ENCODE measurements around the gene HAGHL.

HAGHL gene

GRCh38 chr16:766820-767640 lies 40.1 kb downstream of the HAGHL start:
- DNase-seq (ENCODE audit: insufficient read length, low spot score) (no peak), FAIRE-seq (no peak)
- TF ChIP-seq TAF1 (IDR thresholded peaks at IDR 0.05; ENCODE audit: low read depth, low read length) (no peak), POLR2AphosphoS5 (IDR thresholded peaks at IDR 0.05; ENCODE audit: low read depth, low read length) (no peak), POLR2A (IDR thresholded peaks at IDR 0.05; ENCODE audit: low read depth, low read length) (no peak), PAX5 (IDR thresholded peaks at IDR 0.05; ENCODE audit: insufficient read depth, low read length, severe bottlenecking) (no peak), POU2F2 (IDR thresholded peaks at IDR 0.05; ENCODE audit: low read depth, low read length) (no peak), SPI1 (IDR thresholded peaks at IDR 0.05; ENCODE audit: low read depth, low read length) (no peak)

- DNase-seq (ENCODE audit: insufficient read length, low spot score) (no peak), FAIRE-seq (no peak)
Measured at GRCh38 chr16:767743-768235, 40.9 kb downstream of the HAGHL start.

GRCh38 chr16:768428-768827 lies 41.5 kb downstream of the HAGHL start:
- FAIRE-seq (no peak), DNase-seq (ENCODE audit: insufficient read length, low spot score) (no peak)
- no peak for TF ChIP-seq SPI1 (IDR thresholded peaks at IDR 0.05; ENCODE audit: low read depth, low read length)
- TF ChIP-seq TAF1 (IDR thresholded peaks at IDR 0.05; ENCODE audit: low read depth, low read length): no peak
- TF ChIP-seq POU2F2 (IDR thresholded peaks at IDR 0.05; ENCODE audit: low read depth, low read length): no peak
- no peak for TF ChIP-seq POLR2AphosphoS5 (IDR thresholded peaks at IDR 0.05; ENCODE audit: low read depth, low read length)
- TF ChIP-seq PAX5 (IDR thresholded peaks at IDR 0.05; ENCODE audit: insufficient read depth, low read length, severe bottlenecking): no peak

More at GRCh38 chr16:767743-768235, 40.9 kb downstream of the HAGHL start:
- no peak for TF ChIP-seq PAX5 (IDR thresholded peaks at IDR 0.05; ENCODE audit: insufficient read depth, low read length, severe bottlenecking)
- no peak for TF ChIP-seq TAF1 (IDR thresholded peaks at IDR 0.05; ENCODE audit: low read depth, low read length)
- TF ChIP-seq POLR2A (IDR thresholded peaks at IDR 0.05; ENCODE audit: low read depth, low read length): no peak
- no peak for TF ChIP-seq POU2F2 (IDR thresholded peaks at IDR 0.05; ENCODE audit: low read depth, low read length)
- no peak for TF ChIP-seq SPI1 (IDR thresholded peaks at IDR 0.05; ENCODE audit: low read depth, low read length)

- DNase-seq (ENCODE audit: insufficient read length, low spot score) (no peak), FAIRE-seq (no peak)
- no peak for TF ChIP-seq SPI1 (IDR thresholded peaks at IDR 0.05; ENCODE audit: low read depth, low read length)
- no peak for TF ChIP-seq POLR2A (IDR thresholded peaks at IDR 0.05; ENCODE audit: low read depth, low read length)
- TF ChIP-seq TAF1 (IDR thresholded peaks at IDR 0.05; ENCODE audit: low read depth, low read length): no peak
- TF ChIP-seq PAX5 (IDR thresholded peaks at IDR 0.05; ENCODE audit: insufficient read depth, low read length, severe bottlenecking): no peak
- no peak for TF ChIP-seq POLR2AphosphoS5 (IDR thresholded peaks at IDR 0.05; ENCODE audit: low read depth, low read length)
- TF ChIP-seq POU2F2 (IDR thresholded peaks at IDR 0.05; ENCODE audit: low read depth, low read length): no peak
Measured at GRCh38 chr16:769184-769784, 42.4 kb downstream of the HAGHL start.

- no peak for DNase-seq (ENCODE audit: insufficient read length, low spot score)
- no peak for FAIRE-seq
Measured at GRCh38 chr16:769934-770333, 43.0 kb downstream of the HAGHL start.

GRCh38 chr16:770411-770810 lies 43.5 kb downstream of the HAGHL start:
- DNase-seq (ENCODE audit: insufficient read length, low spot score) (no peak), FAIRE-seq (no peak)
- TF ChIP-seq POU2F2 (IDR thresholded peaks at IDR 0.05; ENCODE audit: low read depth, low read length) (no peak), TAF1 (IDR thresholded peaks at IDR 0.05; ENCODE audit: low read depth, low read length) (no peak), SPI1 (IDR thresholded peaks at IDR 0.05; ENCODE audit: low read depth, low read length) (no peak), PAX5 (IDR thresholded peaks at IDR 0.05; ENCODE audit: insufficient read depth, low read length, severe bottlenecking) (no peak), POLR2A (IDR thresholded peaks at IDR 0.05; ENCODE audit: low read depth, low read length) (no peak), POLR2AphosphoS5 (IDR thresholded peaks at IDR 0.05; ENCODE audit: low read depth, low read length) (no peak)

More at GRCh38 chr16:769934-770333, 43.0 kb downstream of the HAGHL start:
- TF ChIP-seq POLR2A (IDR thresholded peaks at IDR 0.05; ENCODE audit: low read depth, low read length) (no peak), POLR2AphosphoS5 (IDR thresholded peaks at IDR 0.05; ENCODE audit: low read depth, low read length) (no peak), SPI1 (IDR thresholded peaks at IDR 0.05; ENCODE audit: low read depth, low read length) (no peak), PAX5 (IDR thresholded peaks at IDR 0.05; ENCODE audit: insufficient read depth, low read length, severe bottlenecking) (no peak), TAF1 (IDR thresholded peaks at IDR 0.05; ENCODE audit: low read depth, low read length) (no peak), POU2F2 (IDR thresholded peaks at IDR 0.05; ENCODE audit: low read depth, low read length) (no peak)

- TF ChIP-seq POLR2A (IDR thresholded peaks at IDR 0.05; ENCODE audit: low read depth, low read length) (no peak), POU2F2 (IDR thresholded peaks at IDR 0.05; ENCODE audit: low read depth, low read length) (no peak), POLR2AphosphoS5 (IDR thresholded peaks at IDR 0.05; ENCODE audit: low read depth, low read length) (no peak), TAF1 (IDR thresholded peaks at IDR 0.05; ENCODE audit: low read depth, low read length) (no peak), PAX5 (IDR thresholded peaks at IDR 0.05; ENCODE audit: insufficient read depth, low read length, severe bottlenecking) (no peak), SPI1 (IDR thresholded peaks at IDR 0.05; ENCODE audit: low read depth, low read length) (no peak)
- no peak for DNase-seq (ENCODE audit: insufficient read length, low spot score)
- no peak for FAIRE-seq
Measured at GRCh38 chr16:772959-773358, 46.1 kb downstream of the HAGHL start.

GRCh38 chr16:774086-775001 lies 47.4 kb downstream of the HAGHL start:
- TF ChIP-seq TAF1 (IDR thresholded peaks at IDR 0.05; ENCODE audit: low read depth, low read length) (no peak), PAX5 (IDR thresholded peaks at IDR 0.05; ENCODE audit: insufficient read depth, low read length, severe bottlenecking) (no peak), POLR2A (IDR thresholded peaks at IDR 0.05; ENCODE audit: low read depth, low read length) (no peak), POLR2AphosphoS5 (IDR thresholded peaks at IDR 0.05; ENCODE audit: low read depth, low read length) (no peak), SPI1 (IDR thresholded peaks at IDR 0.05; ENCODE audit: low read depth, low read length) (no peak), POU2F2 (IDR thresholded peaks at IDR 0.05; ENCODE audit: low read depth, low read length) (no peak)
- FAIRE-seq: no peak
- DNase-seq (ENCODE audit: insufficient read length, low spot score): no peak

All from GM12891 (cell line).